IgD-negative memory B cell (primary cell): ENCODE measurements around the gene FUT6. TPM values are rescaled to one million over a fixed set of nuclear protein-coding genes. Genes with fewer than 3 reads are reported as not detected.
"Not testable (repeated sequence)": the region's sequence is repeated elsewhere in the genome, so short reads cannot be mapped to it uniquely, and the experiment has no call there.

ENCODE experiments used
- H3K27ac Mint-ChIP-seq, 3 donors: one replicate each; pipeline ENCODE4 v1.8.0; 2020 to 2022; ENCODE audit warnings: mild to moderate bottlenecking in 3 of 3, mixed read lengths in 3 of 3, moderate library complexity in 1 of 3
- H3K27me3 Mint-ChIP-seq: one replicate; pipeline ENCODE4 v1.8.0; 2021; ENCODE audit warnings: mixed read lengths
- H3K36me3 Mint-ChIP-seq: one replicate; pipeline ENCODE4 v1.8.0; 2020; ENCODE audit warnings: mild to moderate bottlenecking, mixed read lengths
- H3K4me1 Mint-ChIP-seq, 3 donors: one replicate each; pipeline ENCODE4 v1.8.0; 2020 to 2022; ENCODE audit warnings: mixed read lengths in 3 of 3, mild to moderate bottlenecking in 1 of 3
- H3K4me3 Mint-ChIP-seq, 4 donors: one replicate each; pipeline ENCODE4 v1.8.0; 2020 to 2022; ENCODE audit warnings: mild to moderate bottlenecking in 4 of 4, mixed read lengths in 4 of 4, moderate library complexity in 3 of 4
- H3K9me3 Mint-ChIP-seq, 3 donors: one replicate each; pipeline ENCODE4 v1.8.0; 2020 to 2021; ENCODE audit warnings: mixed read lengths in 3 of 3, mild to moderate bottlenecking in 1 of 3
- polyA plus RNA-seq: library from polyadenylated mRNA; unstranded; fragments of 300-500 nt; fragmentation: Illumina TruSeq; gene quantifications from one replicate; pipeline ENCODE4 v1.2.3, GENCODE V29; 2021

The FUT6 gene
- polyA plus RNA-seq, 1 donor from 2014 or later: 0.55 TPM

- Mint-ChIP-seq H3K27me3 (peaks cover 5% of the 10 kb centered on the region), H3K4me1 (no peaks in the 10 kb centered on the region), H3K9me3 (peaks cover 0 to 2% (median 0%) of the 10 kb centered on the region in 3 donors), H3K36me3 (peaks cover 1% of the 10 kb centered on the region), H3K4me3 (no peak overlapping the region), H3K27ac (no peak overlapping the region)
Measured at GRCh38 chr19:5867201-5868136, 28.0 kb upstream of the FUT6 start.

DNA sequence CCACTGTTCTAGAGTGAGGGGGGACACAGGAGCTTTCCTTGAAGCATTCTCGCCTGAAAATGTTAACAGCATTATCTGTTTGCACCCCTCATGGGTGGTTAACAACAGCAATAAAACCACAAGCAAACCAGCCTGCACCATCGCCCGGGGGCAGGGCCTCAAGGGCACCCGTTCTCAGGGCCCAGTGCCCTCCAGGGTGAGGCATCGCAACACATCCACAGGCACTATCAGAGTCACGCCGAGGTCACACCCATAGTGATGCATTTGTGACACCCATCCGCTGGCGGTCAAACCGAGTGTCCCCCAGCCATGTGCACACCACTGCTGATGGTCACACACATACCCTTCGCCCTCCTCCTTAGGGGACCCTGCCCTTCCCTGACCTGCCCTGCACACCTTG, 26.3 kb upstream of the FUT6 start:
- H3K27ac Mint-ChIP-seq: no peak overlapping the region
- H3K4me1 Mint-ChIP-seq: no peaks in the 10 kb centered on the region

GRCh38 chr19:5864725-5865486, 25.4 kb upstream of the FUT6 start:
- no peak overlapping the region for H3K27ac Mint-ChIP-seq
- H3K36me3 Mint-ChIP-seq: peaks cover 1% of the 10 kb centered on the region
- H3K27me3 Mint-ChIP-seq: peaks cover 6% of the 10 kb centered on the region
- H3K9me3 Mint-ChIP-seq: no peaks in the 10 kb centered on the region
- peak overlapping the region in 1 of 4 donors; percentile 11 for H3K4me3 Mint-ChIP-seq
- H3K4me1 Mint-ChIP-seq: no peaks in the 10 kb centered on the region

More for the DNA sequence above, 26.3 kb upstream of the FUT6 start:
- Mint-ChIP-seq H3K9me3 (no peaks in the 10 kb centered on the region), H3K27me3 (peaks cover 6% of the 10 kb centered on the region), H3K4me3 (no peak overlapping the region), H3K36me3 (peaks cover 1% of the 10 kb centered on the region)

DNA sequence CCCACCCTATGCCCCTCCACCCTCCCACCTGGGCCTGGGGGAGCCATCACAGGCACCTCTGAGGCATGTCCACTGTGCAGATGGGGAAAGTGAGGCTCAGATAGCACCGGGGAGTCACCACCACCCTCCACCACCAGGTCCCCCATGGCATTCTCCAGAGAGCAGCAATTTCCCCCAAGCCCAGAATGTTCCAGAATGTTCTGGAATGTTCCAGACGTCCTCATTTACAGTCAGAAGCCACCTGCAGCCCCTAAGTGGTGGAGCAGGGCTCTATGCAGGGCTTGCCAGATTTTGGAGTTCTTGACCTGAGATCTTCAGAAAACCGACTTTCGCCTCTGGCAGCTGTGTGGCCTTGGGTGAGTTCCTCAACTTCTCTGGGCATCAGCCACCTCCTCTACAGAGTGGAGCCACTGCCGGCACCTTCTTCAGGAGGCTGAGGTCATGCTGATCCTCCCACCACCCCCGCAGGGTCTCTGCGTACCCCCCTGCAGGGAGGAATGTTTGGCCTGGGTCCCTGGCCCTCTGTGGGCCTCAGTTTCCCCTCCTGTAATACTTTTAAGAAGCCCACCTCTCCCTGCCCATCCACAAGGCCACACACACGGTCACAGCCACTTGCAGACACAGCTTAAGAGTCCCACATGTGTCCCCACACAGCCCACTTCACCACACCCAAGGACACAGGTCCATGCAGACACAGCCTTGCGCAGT, 24.7 kb upstream of the FUT6 start:
- H3K36me3 Mint-ChIP-seq: peaks cover 1% of the 10 kb centered on the region
- H3K9me3 Mint-ChIP-seq: no peaks in the 10 kb centered on the region
- peaks cover 6% of the 10 kb centered on the region for H3K27me3 Mint-ChIP-seq
- no peak overlapping the region for H3K27ac Mint-ChIP-seq
- H3K4me1 Mint-ChIP-seq: no peaks in the 10 kb centered on the region
- peak overlapping the region in 1 of 4 donors; percentile 11 for H3K4me3 Mint-ChIP-seq

DNA sequence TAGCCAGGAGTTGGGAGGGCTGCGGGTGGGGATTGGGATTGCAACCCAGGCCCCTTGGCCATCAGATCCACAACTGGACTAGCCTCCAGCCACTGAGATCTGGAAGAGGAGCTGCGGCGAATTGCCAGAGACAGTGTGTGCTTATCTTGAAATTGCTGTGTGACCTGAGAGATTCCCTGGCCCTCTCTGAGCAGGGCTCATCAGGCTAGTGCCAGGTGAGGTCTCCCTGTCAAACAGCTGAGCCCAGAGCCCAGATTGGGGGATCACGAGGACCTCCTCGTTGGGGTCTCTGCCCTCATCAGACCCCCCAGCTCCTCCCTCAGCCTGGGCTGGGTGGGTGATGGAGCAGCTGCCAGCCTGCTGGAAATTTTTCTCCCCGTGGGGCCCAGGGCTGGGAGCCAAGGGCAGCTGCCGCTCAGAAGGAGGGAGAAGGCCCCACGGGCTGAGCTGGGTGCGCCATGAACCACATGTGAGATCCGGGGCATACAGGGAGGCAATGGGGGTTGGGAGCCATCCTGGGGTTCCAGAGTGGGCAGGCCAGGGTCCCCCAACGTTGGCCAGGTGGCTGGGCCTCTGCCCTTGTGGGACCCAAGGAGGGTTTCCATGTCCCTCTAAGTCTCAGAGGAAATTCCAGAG, 23.6 kb upstream of the FUT6 start:
- Mint-ChIP-seq H3K9me3 (no peaks in the 10 kb centered on the region), H3K27ac (no peak overlapping the region), H3K27me3 (peaks cover 8% of the 10 kb centered on the region), H3K36me3 (peaks cover 1% of the 10 kb centered on the region), H3K4me1 (no peaks in the 10 kb centered on the region), H3K4me3 (no peak overlapping the region)

GRCh38 chr19:5857203-5858081, 17.9 kb upstream of the FUT6 start:
- no peak overlapping the region for H3K4me3 Mint-ChIP-seq
- H3K9me3 Mint-ChIP-seq: no peaks in the 10 kb centered on the region
- no peak overlapping the region for H3K27ac Mint-ChIP-seq
- H3K36me3 Mint-ChIP-seq: peaks cover 1% of the 10 kb centered on the region
- peaks cover 8% of the 10 kb centered on the region for H3K27me3 Mint-ChIP-seq
- no peaks in the 10 kb centered on the region for H3K4me1 Mint-ChIP-seq

DNA sequence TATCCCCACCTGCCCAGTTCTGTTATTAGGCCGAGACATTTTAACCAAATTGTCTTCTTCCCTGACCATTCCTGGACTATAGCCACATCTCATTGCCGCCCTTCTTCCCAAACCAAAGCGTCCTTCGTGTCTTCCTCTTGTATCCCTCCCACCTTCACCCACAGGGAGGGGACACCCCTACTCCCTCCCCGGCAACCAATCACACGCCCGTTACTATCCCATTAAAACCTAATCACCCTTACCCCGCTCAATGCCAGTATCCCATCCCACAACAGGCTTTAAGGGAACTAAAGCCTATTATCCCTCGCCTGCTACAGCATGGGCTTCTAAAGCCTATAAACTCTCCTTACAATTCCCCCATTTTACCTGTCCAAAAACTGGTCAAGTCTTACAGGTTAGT, 15.6 kb upstream of the FUT6 start:
- not testable (repeated sequence) for H3K4me1 Mint-ChIP-seq, H3K27ac Mint-ChIP-seq, H3K36me3 Mint-ChIP-seq, H3K9me3 Mint-ChIP-seq, H3K4me3 Mint-ChIP-seq, H3K27me3 Mint-ChIP-seq

DNA sequence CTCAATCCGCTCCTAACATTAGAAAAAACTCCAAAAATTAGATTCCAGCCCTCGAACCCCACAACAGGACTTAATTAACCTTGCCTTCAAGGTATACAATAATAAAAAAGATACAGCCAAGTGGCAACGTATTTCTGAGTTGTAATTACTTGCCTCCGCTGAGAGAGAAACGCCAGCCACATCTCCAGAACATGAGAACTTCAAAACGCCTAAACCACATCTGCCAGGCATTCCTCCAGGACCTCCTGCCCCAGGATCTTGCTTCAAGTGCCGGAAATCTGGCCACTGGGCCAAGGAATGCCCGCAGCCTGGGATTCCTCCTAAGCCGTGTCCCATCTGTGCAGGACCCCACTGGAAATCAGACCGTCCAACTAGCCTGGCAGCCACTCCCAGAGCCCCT, 14.6 kb upstream of the FUT6 start:
- H3K4me1 Mint-ChIP-seq, H3K9me3 Mint-ChIP-seq, H3K27ac Mint-ChIP-seq, H3K4me3 Mint-ChIP-seq, H3K36me3 Mint-ChIP-seq, H3K27me3 Mint-ChIP-seq: not testable (repeated sequence)

DNA sequence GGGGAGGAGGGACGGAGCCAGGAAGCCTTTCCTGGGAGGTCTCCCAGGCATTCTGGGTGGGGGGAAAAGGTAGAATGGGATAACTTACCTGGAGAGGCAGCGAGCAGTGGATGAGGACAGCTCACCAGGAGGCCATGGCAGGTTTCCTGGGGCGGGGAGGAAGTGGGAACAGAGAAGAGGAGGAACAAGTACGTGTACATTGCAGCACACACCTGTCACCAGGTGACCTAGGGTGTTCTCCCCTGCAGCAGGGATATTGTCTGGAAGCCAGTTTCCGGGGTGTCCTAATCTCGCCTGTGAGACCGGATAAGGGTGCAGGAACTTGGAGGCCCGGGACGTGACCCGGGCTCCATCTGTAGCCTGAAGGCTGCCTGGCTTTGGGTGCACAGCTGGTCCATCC, 11.8 kb upstream of the FUT6 start, which contains the start of gene FUT3:
Gene FUT3, minus strand, starts transcription at position 148 of the 400 bp plus-strand sequence.
- H3K27me3 Mint-ChIP-seq: peaks cover 4% of the 10 kb centered on the region
- H3K4me3 Mint-ChIP-seq: no peak within 1 kb of the TSS
- H3K4me1 Mint-ChIP-seq: no peaks in the 10 kb centered on the region
- H3K36me3 Mint-ChIP-seq: peaks cover 1% of the 10 kb centered on the region
- H3K9me3 Mint-ChIP-seq: no peaks in the 10 kb centered on the region
- H3K27ac Mint-ChIP-seq: no peak within 1 kb of the TSS

DNA sequence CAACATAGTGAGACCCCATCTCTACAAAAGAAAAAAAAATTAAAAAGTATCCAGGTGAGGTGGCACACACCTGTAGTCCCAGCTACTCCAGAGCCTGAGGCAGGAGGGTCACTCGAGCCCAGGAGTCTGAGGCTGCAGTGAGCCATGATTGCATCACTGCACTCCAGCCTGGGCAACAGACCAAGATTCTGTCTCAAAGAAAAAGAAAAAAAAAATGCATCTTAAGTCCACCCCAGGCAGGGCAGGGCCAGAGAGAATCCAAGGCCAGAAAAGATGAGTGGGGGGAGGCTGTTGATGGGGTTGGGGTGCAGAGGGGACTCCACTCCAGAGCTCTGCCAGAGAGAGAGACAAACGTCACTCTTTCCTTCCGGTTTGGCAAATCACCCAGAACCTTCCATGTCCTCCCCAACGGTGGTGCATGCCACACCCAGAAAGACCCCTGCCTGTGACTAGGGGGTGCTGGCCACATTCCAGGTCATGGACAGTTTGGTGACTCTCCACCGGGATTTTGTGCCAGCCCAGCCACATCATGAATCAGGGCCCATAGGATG, 11.3 kb upstream of the FUT6 start:
- Mint-ChIP-seq H3K36me3 (peaks cover 1% of the 10 kb centered on the region), H3K4me3 (no peak overlapping the region), H3K27ac (no peak overlapping the region), H3K4me1 (no peaks in the 10 kb centered on the region), H3K9me3 (no peaks in the 10 kb centered on the region), H3K27me3 (peaks cover 4% of the 10 kb centered on the region)

DNA sequence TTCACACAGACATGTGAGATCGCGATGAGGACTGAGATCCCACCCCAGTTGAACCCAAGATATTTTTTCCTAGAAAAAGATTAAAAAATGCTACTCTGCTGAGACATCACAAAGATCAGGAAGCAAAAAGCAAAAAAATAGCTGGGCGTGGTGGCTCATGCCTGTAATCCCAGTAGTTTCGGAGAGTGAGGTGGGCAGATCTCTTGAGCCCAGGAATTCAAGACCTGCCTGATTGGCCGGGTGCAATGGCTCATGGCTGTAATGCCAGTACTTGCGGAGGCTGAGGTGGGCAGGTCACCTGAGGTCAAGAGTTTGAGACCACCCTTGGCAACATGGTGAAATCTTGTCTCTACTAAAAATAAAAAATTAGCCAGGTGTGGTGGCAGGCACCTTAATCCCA, 10.7 kb upstream of the FUT6 start:
- Mint-ChIP-seq H3K27ac (no peak overlapping the region), H3K9me3 (no peaks in the 10 kb centered on the region), H3K4me3 (no peak overlapping the region), H3K4me1 (no peaks in the 10 kb centered on the region), H3K36me3 (peaks cover 1% of the 10 kb centered on the region), H3K27me3 (peaks cover 4% of the 10 kb centered on the region)

GRCh38 chr19:5848621-5849020, 9.1 kb upstream of the FUT6 start:
- H3K27ac Mint-ChIP-seq, H3K27me3 Mint-ChIP-seq, H3K9me3 Mint-ChIP-seq, H3K4me3 Mint-ChIP-seq, H3K4me1 Mint-ChIP-seq, H3K36me3 Mint-ChIP-seq: not testable (repeated sequence)

- not testable (repeated sequence) for H3K4me3 Mint-ChIP-seq, H3K9me3 Mint-ChIP-seq, H3K27me3 Mint-ChIP-seq, H3K27ac Mint-ChIP-seq, H3K36me3 Mint-ChIP-seq, H3K4me1 Mint-ChIP-seq
Measured at GRCh38 chr19:5847846-5848245, 8.3 kb upstream of the FUT6 start.
